Stomach (tissue), 4 donors: ENCODE measurements around the gene ANKIB1.

Source experiments
- CTCF ChIP-seq, 7 experiments: fragments of 450-650 bp in 4 of 7; fragments of 200-600 bp in 3 of 7; sonication (generic) in 3 of 7; IDR thresholded peaks; one replicate each; pipeline ENCODE4 v1.5.1; 2016 to 2019; ENCODE audit warnings: antibody characterized with exemption in 7 of 7, control low read depth in 2 of 7, mild to moderate bottlenecking in 1 of 7
- POLR2AphosphoS5 ChIP-seq, 3 donors: sonication (generic); formaldehyde crosslinking; IDR thresholded peaks; one replicate each; pipeline ENCODE4 v1.6.1; 2016; ENCODE audit warnings: antibody characterized with exemption in 3 of 3

GRCh38 chr7:92332782-92333181 is 87.0 kb downstream of the ANKIB1 start:
- no peak for TF ChIP-seq CTCF (IDR thresholded peaks at IDR 0.05)
- TF ChIP-seq POLR2AphosphoS5 (IDR thresholded peaks at IDR 0.05): no peak
